ENCODE data around the gene MAPT. TPM values are rescaled to one million over a fixed set of nuclear protein-coding genes. Genes with fewer than 3 reads are reported as not detected.

The MAPT gene
- total RNA-seq, 1 donor from 2014 or later: 2.4 TPM

- no peak for TF ChIP-seq EZH2 (IDR thresholded peaks at IDR 0.05)
- no peak for TF ChIP-seq EZH2phosphoT487 (IDR thresholded peaks at IDR 0.05)
- Histone ChIP-seq H3K4me2 (no peak overlapping the region), H3K27me3 (no peaks in the 10 kb centered on the region), H3K4me1 (peaks cover 12% of the 10 kb centered on the region), H3K36me3 (peaks cover 19% of the 10 kb centered on the region), H3K4me3 (no peak overlapping the region), H3K9me3 (ENCODE audit: low read depth) (no peaks in the 10 kb centered on the region), H4K20me1 (ENCODE audit: low read depth) (peaks cover 37% of the 10 kb centered on the region), H3F3A (ENCODE audit: low read depth) (peaks cover 14% of the 10 kb centered on the region), H2AFZ (replicated peaks) (no peak overlapping the region), H3K9ac (no peak overlapping the region), H3K79me2 (ENCODE audit: low read depth) (peaks cover 23% of the 10 kb centered on the region), H3K27ac (no peak overlapping the region)
- Mint-ChIP-seq H3K4me1 (peaks cover 14% of the 10 kb centered on the region), H3K36me3 (peaks cover 55% of the 10 kb centered on the region), H3K27me3 (ENCODE audit: insufficient read depth, low read depth) (peaks cover 3% of the 10 kb centered on the region), H3K27ac (no peak overlapping the region), H3K4me3 (no peak overlapping the region), H3K9me3 (no peaks in the 10 kb centered on the region)
- DNase-seq (ENCODE audit: low spot score): no peak
Observed at GRCh38 chr17:46046957-46047356, 152.6 kb downstream of the MAPT start.

- no peak overlapping the region for H3K27ac Mint-ChIP-seq
- peaks cover 34% of the 10 kb centered on the region for H4K20me1 ChIP-seq (ENCODE audit: low read depth)
- H3K9me3 ChIP-seq (ENCODE audit: low read depth): no peaks in the 10 kb centered on the region
- H2AFZ ChIP-seq (replicated peaks): no peak overlapping the region
- peaks cover 15% of the 10 kb centered on the region for H3K36me3 ChIP-seq
- H3K4me3 Mint-ChIP-seq: no peak overlapping the region
- H3K4me1 Mint-ChIP-seq: peaks cover 14% of the 10 kb centered on the region
- peaks cover 14% of the 10 kb centered on the region for H3F3A ChIP-seq (ENCODE audit: low read depth)
- H3K27me3 Mint-ChIP-seq (ENCODE audit: insufficient read depth, low read depth): peaks cover 4% of the 10 kb centered on the region
- TF ChIP-seq EZH2phosphoT487 (IDR thresholded peaks at IDR 0.05) (no peak), CTCF (IDR thresholded peaks at IDR 0.05) (no peak), EZH2 (IDR thresholded peaks at IDR 0.05) (no peak)
- H3K9me3 Mint-ChIP-seq: no peaks in the 10 kb centered on the region
- peaks cover 12% of the 10 kb centered on the region for H3K4me1 ChIP-seq
- peaks cover 22% of the 10 kb centered on the region for H3K79me2 ChIP-seq (ENCODE audit: low read depth)
- H3K27me3 ChIP-seq: no peaks in the 10 kb centered on the region
- H3K4me2 ChIP-seq: no peak overlapping the region
- H3K4me3 ChIP-seq: no peak overlapping the region
- no peak overlapping the region for H3K9ac ChIP-seq
- H3K36me3 Mint-ChIP-seq: peaks cover 55% of the 10 kb centered on the region
- no peak for DNase-seq (ENCODE audit: low spot score)
- no peak overlapping the region for H3K27ac ChIP-seq
Observed at GRCh38 chr17:46047398-46047797, 153.0 kb downstream of the MAPT start.

- no peaks in the 10 kb centered on the region for H3K9me3 ChIP-seq (ENCODE audit: low read depth)
- TF ChIP-seq EZH2 (IDR thresholded peaks at IDR 0.05) (no peak), CTCF (IDR thresholded peaks at IDR 0.05) (no peak), EZH2phosphoT487 (IDR thresholded peaks at IDR 0.05) (no peak)
- no peak overlapping the region for H3K27ac Mint-ChIP-seq
- H4K20me1 ChIP-seq (ENCODE audit: low read depth): peaks cover 29% of the 10 kb centered on the region
- H3K9me3 Mint-ChIP-seq: no peaks in the 10 kb centered on the region
- H3K4me1 ChIP-seq: peaks cover 12% of the 10 kb centered on the region
- H3K36me3 ChIP-seq: peaks cover 13% of the 10 kb centered on the region
- H3K27me3 Mint-ChIP-seq (ENCODE audit: insufficient read depth, low read depth): peaks cover 5% of the 10 kb centered on the region
- DNase-seq (ENCODE audit: low spot score): no peak
- H3F3A ChIP-seq (ENCODE audit: low read depth): peaks cover 14% of the 10 kb centered on the region
- no peak overlapping the region for H3K9ac ChIP-seq
- peaks cover 55% of the 10 kb centered on the region for H3K36me3 Mint-ChIP-seq
- H3K4me1 Mint-ChIP-seq: peaks cover 14% of the 10 kb centered on the region
- H3K27me3 ChIP-seq: no peaks in the 10 kb centered on the region
- H3K79me2 ChIP-seq (ENCODE audit: low read depth): peaks cover 18% of the 10 kb centered on the region
- H3K4me3 ChIP-seq: no peak overlapping the region
- no peak overlapping the region for H3K4me3 Mint-ChIP-seq
- no peak overlapping the region for H3K27ac ChIP-seq
- no peak overlapping the region for H3K4me2 ChIP-seq
- H2AFZ ChIP-seq (replicated peaks): no peak overlapping the region
Observed at GRCh38 chr17:46047856-46048255, 153.5 kb downstream of the MAPT start.

GRCh38 chr17:46049656-46050055 is 155.3 kb downstream of the MAPT start:
- no peaks in the 10 kb centered on the region for H3K9me3 ChIP-seq (ENCODE audit: low read depth)
- no peak for DNase-seq (ENCODE audit: low spot score)
- H3K27ac ChIP-seq: no peak overlapping the region
- Mint-ChIP-seq H3K27me3 (ENCODE audit: insufficient read depth, low read depth) (peaks cover 5% of the 10 kb centered on the region), H3K36me3 (peaks cover 53% of the 10 kb centered on the region), H3K4me3 (no peak overlapping the region), H3K27ac (no peak overlapping the region), H3K9me3 (no peaks in the 10 kb centered on the region), H3K4me1 (peaks cover 9% of the 10 kb centered on the region)
- no peak overlapping the region for H3K4me2 ChIP-seq
- peaks cover 4% of the 10 kb centered on the region for H3K4me1 ChIP-seq
- no peak overlapping the region for H3K9ac ChIP-seq
- TF ChIP-seq EZH2 (IDR thresholded peaks at IDR 0.05) (no peak), CTCF (IDR thresholded peaks at IDR 0.05) (no peak), EZH2phosphoT487 (IDR thresholded peaks at IDR 0.05) (no peak)
- peaks cover 15% of the 10 kb centered on the region for H4K20me1 ChIP-seq (ENCODE audit: low read depth)
- peaks cover 13% of the 10 kb centered on the region for H3K36me3 ChIP-seq
- H3F3A ChIP-seq (ENCODE audit: low read depth): peaks cover 12% of the 10 kb centered on the region
- no peak overlapping the region for H2AFZ ChIP-seq (replicated peaks)
- peaks cover 19% of the 10 kb centered on the region for H3K79me2 ChIP-seq (ENCODE audit: low read depth)
- H3K27me3 ChIP-seq: no peaks in the 10 kb centered on the region
- H3K4me3 ChIP-seq: no peak overlapping the region
